Islet precursor cell (in vitro differentiated cells): ENCODE measurements around the gene AMIGO3.
"Not testable (repeated sequence)": the region's sequence is repeated elsewhere in the genome, so short reads cannot be mapped to it uniquely, and the experiment has no call there.

Experiments
- DNase-seq: peaks from one replicate; pipeline ENCODE4 v3.0.0-alpha.2; 2018

AMIGO3 gene

GRCh38 chr3:49719214-49719884 is at the start of gene AMIGO3:
Gene AMIGO3 (minus strand): TSS chr3:49719684. CDS start chr3:49719465, 219 bp downstream.
- DNase-seq, result peak; percentile 96

GRCh38 chr3:49763981-49764380 is 44.5 kb upstream of the AMIGO3 start:
- no peak for DNase-seq

DNA sequence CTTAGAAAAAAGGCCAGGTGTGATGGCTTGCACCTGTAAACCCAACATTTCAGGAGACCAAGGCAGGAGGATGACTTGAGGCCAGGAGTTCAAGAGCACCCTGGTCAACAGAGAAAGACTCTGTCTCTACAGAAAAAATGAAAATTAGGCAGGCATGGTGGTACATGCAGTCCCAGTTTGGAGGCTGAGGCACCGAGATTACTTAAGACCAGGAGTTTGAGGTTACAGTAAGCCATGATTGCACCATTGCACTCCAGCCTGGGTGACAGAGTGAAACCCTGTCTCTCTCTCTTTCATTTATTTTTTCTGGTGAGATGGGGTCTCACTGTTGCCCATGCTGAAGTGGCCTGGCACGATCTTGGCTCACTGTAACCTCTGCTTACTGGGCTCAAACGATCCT is 42.2 kb upstream of the AMIGO3 start:
- no peak for DNase-seq

- no peak for DNase-seq
Measured at GRCh38 chr3:49759226-49759625, 39.7 kb upstream of the AMIGO3 start.

GRCh38 chr3:49757197-49757596 is 37.7 kb upstream of the AMIGO3 start:
- no peak for DNase-seq

- DNase-seq, result no peak
Measured at GRCh38 chr3:49756036-49756435, 36.6 kb upstream of the AMIGO3 start.

- DNase-seq, result no peak
Measured at GRCh38 chr3:49754536-49754935, 35.1 kb upstream of the AMIGO3 start.

- no peak for DNase-seq
Measured at GRCh38 chr3:49751501-49751900, 32.0 kb upstream of the AMIGO3 start.

DNA sequence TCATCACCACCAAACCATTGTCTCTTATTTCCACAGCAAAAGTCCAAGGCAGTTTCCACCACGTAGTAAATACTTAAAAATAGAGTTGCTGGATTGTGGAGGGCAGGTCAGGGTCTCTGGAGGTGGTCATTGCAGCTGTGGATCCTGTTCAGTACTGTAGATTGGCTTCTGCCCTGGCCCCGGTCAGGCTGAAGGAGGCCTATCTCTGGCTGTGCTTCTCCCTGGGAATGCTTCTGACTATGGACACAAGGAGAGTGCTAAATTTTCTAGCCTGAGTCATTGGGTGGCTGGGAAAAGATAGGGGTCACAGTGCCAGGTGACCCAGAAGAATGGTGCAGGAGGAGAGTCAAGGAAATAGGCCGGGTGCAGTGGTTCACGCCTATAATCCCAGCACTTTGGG is 30.6 kb upstream of the AMIGO3 start:
- DNase-seq, result no peak

DNA sequence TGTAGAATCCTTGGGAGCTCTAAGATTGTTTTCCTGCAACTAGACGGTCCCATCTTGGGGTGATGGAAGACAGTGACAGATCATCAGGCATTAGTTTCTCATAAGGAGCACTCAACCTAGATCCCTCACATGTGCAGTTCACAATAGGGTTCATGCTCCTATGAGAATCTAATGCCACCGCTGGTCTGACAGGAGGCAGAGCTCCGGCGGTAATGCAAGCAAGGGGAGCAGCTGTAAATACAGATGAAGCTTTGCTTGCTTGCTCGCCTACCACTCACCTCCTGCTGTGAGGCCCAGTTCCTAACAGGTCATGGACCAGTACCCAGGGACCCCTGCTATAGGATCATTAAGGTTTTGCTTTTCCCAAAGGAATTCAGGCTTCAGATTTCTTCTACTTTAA is 29.4 kb upstream of the AMIGO3 start:
- DNase-seq, result not testable (repeated sequence)

GRCh38 chr3:49747792-49748480 is 28.5 kb upstream of the AMIGO3 start:
- DNase-seq, result no peak

- no peak for DNase-seq
Measured at GRCh38 chr3:49745986-49746385, 26.5 kb upstream of the AMIGO3 start.

DNA sequence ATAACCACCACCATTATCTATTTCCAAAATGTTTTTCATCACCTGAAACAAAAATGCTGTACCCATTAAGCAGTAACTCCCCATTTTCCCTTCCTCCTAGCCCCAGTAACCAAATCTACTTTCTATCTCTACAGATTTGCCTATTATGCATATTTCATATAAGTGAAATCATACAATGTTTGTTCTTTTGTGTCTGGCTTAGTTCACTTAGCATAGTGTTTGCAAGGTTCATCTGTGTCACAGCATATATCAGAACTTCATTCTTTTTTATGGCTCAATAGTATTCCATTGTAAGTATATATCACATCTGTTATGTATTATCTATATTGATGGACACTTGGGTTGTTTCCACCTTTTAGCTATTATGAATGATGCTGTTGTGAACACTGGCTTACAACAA is 20.9 kb upstream of the AMIGO3 start:
- no peak for DNase-seq

GRCh38 chr3:49738067-49738713 is 18.7 kb upstream of the AMIGO3 start:
- no peak for DNase-seq

DNA sequence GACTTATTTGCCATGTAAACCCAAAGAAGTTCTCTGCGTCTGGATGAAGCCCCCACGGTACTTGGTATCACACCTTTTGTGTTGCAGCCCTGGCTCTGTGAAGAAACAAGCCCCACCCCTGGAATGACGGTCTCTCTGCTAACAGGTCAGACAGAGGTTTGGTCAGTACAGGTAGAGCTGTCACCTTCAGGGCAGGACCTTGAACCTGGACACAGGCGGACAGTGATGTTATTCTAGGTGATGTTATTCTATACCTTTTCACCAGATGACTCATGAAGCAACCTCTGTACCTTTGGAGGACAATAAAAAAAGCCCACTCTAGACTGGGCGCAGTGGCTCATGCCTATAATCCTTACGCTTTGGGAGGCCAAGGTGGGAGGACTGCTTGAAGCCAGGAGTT is 15.3 kb upstream of the AMIGO3 start:
- no peak for DNase-seq

DNA sequence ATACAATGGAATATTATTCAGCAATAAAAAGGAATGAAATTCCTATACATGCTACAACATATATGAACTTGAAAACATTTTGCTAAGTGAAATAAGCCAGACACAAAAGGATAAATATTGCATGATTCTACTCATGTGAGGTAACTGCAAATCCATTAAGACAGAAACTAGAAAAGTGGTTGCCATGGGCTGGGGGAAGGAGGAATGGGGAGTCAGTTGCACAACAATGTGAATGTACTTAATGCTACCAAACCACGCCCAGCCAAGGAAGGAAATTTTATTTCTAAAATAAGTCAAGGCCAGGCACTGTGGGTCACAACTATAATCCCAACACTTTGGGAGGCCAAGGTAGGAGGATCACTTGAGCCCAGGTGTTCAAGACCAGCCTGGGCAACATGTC is 14.1 kb upstream of the AMIGO3 start:
- DNase-seq, result peak; percentile 7

GRCh38 chr3:49732597-49732996 is 13.1 kb upstream of the AMIGO3 start:
- DNase-seq, result peak; percentile 37

DNA sequence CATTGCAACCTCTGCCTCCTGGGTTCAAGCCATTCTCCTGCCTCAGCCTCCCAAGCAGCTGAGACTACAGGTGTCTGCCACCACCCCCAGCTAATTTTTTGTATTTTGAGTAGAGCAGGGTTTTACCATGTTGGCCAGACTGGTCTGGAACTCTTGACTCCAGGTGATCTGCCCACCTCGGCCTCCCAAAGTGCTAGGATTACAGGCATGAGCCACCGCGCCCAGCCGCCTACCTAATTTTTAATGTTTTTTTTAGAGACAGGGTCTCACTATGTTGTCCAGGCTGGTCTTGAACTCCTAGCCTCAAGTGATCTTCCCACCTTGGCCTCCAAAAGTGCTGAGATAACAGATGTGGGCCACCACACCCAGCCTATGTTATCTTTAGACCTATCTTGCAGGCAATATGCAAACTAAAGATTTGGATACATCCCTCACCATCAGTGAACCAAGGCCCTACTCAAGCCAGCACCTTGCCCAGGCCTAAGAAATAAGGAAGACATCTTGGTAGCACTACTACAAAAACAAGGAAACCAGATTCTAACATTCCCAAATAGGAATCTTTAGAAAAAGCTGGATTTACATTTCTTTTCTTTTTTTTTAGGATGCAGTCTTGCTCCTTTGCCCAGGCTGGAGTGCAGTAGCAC is 10.6 kb upstream of the AMIGO3 start:
- no peak for DNase-seq

- peak; percentile 41 for DNase-seq
Measured at GRCh38 chr3:49727924-49728361, 8.5 kb upstream of the AMIGO3 start.

DNA sequence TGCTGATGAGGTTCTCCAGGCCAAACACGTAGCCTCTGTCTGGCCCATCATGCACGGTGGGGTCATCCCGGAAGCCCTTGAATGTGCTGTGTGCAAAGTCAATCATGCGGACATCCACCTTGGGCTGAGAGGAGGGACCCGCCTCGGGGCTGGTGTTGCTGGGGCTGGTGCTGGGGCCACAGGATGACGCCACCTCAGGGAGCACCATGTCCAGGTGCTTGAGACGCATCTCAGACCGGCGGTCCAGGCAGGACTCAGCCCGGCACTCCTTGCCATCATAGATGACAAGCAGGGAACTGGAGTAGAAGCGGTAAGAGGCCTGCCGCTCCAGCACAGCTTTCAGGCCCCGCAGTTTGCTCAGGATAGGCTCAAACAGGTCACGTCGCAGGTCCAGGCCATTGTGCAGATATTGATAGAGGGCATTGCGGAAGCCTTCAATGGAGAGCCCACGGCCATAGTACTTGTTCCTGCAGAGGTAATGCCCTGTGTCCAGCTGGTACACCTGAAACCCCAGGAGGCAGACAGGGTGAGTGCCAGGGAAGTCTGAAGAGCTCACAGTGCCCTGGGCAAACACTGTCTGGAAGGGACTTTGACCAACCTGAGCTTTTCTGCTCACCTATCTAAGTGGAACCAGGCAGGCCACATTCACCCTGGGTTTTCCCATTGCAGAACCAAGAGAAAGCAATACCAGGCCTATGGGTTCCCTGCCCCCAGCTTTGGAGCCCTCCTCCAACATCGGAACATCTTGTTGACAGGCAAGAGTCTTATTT is 7.9 kb upstream of the AMIGO3 start:
- peak; percentile 41 for DNase-seq

DNA sequence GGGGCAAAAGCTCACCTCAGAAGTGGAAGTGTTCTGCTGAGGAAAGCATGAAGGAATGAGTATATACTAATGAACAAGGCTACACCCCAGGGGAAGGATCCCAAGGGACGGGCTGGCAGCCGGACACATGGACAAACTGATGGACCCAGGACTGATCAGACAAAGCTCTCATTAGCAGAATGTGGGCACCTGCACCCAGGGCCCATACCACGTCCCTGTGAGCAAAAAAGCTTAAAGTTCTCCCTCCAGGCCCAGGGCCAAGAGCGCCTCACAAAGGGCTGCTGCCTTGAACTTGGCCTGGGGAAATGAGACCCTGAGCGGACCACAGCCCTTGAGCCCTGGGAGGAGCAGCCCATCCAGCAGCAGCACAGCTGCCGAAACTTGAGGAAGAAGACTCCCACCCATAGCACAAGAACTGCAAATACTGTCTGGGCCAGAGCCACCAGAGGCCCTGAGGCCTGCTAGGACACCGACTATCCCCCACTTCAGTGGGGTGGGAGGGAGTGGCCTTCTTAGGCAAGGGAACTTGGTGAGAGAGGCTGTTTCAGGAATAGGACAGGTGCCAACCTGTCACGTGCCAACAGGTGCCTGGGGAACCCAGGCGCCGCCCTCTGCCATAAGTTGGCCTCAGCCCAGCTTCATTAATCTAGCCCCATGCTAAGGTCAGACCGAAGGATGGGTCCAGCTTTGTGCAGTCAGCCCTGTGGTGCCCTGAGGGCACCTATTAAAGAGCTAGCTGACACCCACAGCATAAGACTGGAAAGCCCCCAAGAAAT is 6.6 kb upstream of the AMIGO3 start:
- peak; percentile 45 for DNase-seq

DNA sequence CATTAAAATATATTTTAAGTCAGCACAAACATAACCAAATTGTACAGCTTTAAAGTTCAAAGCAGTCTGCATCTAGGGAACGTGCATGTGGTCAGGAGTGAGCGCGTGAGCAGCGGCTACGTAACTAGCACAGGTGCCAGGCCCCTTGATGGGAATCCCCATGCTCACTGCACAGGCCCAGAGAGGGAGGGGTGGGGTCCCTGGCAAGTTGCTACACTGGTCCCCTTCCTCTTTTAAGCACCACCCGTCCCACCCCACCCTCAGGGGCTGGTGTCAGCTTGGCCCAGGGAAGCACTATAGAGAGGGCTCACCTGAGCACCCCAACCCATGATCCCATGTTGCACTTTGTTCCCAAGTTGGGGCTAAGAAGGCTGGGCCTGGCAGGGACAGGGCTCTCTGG is 5.1 kb upstream of the AMIGO3 start:
- peak; percentile 54 for DNase-seq
